OCI-LY1 (cell line): ENCODE data around the gene LMX1B.

Source experiments
- H2AFZ ChIP-seq: fragments of 200-600 bp; sonication (generic), shearing (Covaris generic); 2 replicates; pipeline ENCODE4 v1.6.0; 2014; ENCODE audit warnings: antibody characterized with exemption, mild to moderate bottlenecking, low read length
- H3F3A ChIP-seq: fragments of 200-600 bp; sonication (generic), shearing (Covaris generic); 2 replicates; pipeline ENCODE4 v1.6.0; 2014; ENCODE audit warnings: mild to moderate bottlenecking, antibody characterized with exemption, low read length, moderate library complexity; ENCODE audit not compliant: insufficient read depth
- H3K27ac ChIP-seq: fragments of 200-600 bp; sonication (generic); 2 replicates; pipeline ENCODE4 v1.5.1; 2014; ENCODE audit warnings: low read length, mixed run types, mild to moderate bottlenecking, low read depth; ENCODE audit not compliant: poor library complexity, severe bottlenecking
- H3K27me3 ChIP-seq: fragments of 200-600 bp; sonication (generic); 2 replicates; pipeline ENCODE4 v1.6.0; 2014; ENCODE audit warnings: antibody characterized with exemption, mild to moderate bottlenecking, low read length, moderate library complexity; ENCODE audit not compliant: insufficient read depth
- H3K36me3 ChIP-seq: fragments of 200-600 bp; sonication (generic); 2 replicates; pipeline ENCODE4 v1.6.1; 2014; ENCODE audit warnings: mild to moderate bottlenecking, antibody characterized with exemption, low read length, moderate library complexity, mixed read lengths; ENCODE audit not compliant: insufficient read depth
- H3K4me1 ChIP-seq: fragments of 200-600 bp; sonication (generic); 2 replicates; pipeline ENCODE4 v1.5.1; 2014; ENCODE audit warnings: mild to moderate bottlenecking, low read length, moderate library complexity; ENCODE audit not compliant: insufficient read depth, severe bottlenecking
- H3K4me2 ChIP-seq: fragments of 200-600 bp; sonication (generic), shearing (Covaris generic); 2 replicates; pipeline ENCODE4 v1.6.1; 2014; ENCODE audit warnings: low read length
- H3K4me3 ChIP-seq: fragments of 200-600 bp; sonication (generic); 2 replicates; pipeline ENCODE4 v1.5.1; 2014; ENCODE audit warnings: low read length, low read depth, mild to moderate bottlenecking, mixed read lengths; ENCODE audit not compliant: poor library complexity, severe bottlenecking
- H3K79me2 ChIP-seq: fragments of 200-600 bp; shearing (Covaris generic); 2 replicates; pipeline ENCODE4 v1.6.1; 2016; ENCODE audit warnings: mixed run types, low read length, mixed read lengths; ENCODE audit not compliant: insufficient read depth
- H3K9ac ChIP-seq: fragments of 200-600 bp; sonication (generic), shearing (Covaris generic); 2 replicates; pipeline ENCODE4 v1.6.1; 2014; ENCODE audit warnings: mild to moderate bottlenecking, low read length, mixed read lengths
- H3K9me2 ChIP-seq: fragments of 200-600 bp; sonication (generic), shearing (Covaris generic); 2 replicates; pipeline ENCODE4 v1.6.1; 2014; ENCODE audit warnings: low read depth, mild to moderate bottlenecking, low read length, mixed read lengths
- H3K9me3 ChIP-seq: fragments of 200-600 bp; shearing (Covaris generic); 2 replicates; pipeline ENCODE4 v1.6.1; 2014; ENCODE audit warnings: low read length, mixed read lengths
- H4K20me1 ChIP-seq: fragments of 200-600 bp; sonication (generic), shearing (Covaris generic); 2 replicates; pipeline ENCODE4 v1.6.0; 2016; ENCODE audit warnings: mild to moderate bottlenecking, low read length; ENCODE audit not compliant: insufficient read depth
- CTCF ChIP-seq: fragments of 200-600 bp; sonication (generic), shearing (Covaris generic); IDR thresholded peaks from 2 replicates; pipeline ENCODE4 v1.5.1; 2017; ENCODE audit warnings: mild to moderate bottlenecking, antibody characterized with exemption, low read length, moderate library complexity, mixed read lengths
- EZH2 ChIP-seq: fragments of 200-600 bp; sonication (generic), shearing (Covaris generic); IDR thresholded peaks from 2 replicates; pipeline ENCODE4 v1.8.0; 2017; ENCODE audit warnings: borderline replicate concordance, mixed run types, mild to moderate bottlenecking, antibody characterized with exemption, low read length, moderate library complexity, mixed read lengths

The LMX1B gene

GRCh38 chr9:126671983-126672382 lies 58.3 kb downstream of the LMX1B start:
- Histone ChIP-seq H3K4me3 (no peak overlapping the region), H3K79me2 (no peaks in the 10 kb centered on the region), H2AFZ (no peak overlapping the region), H4K20me1 (no peaks in the 10 kb centered on the region), H3K9me2 (no peaks in the 10 kb centered on the region), H3K27ac (no peak overlapping the region), H3F3A (no peaks in the 10 kb centered on the region), H3K9ac (no peak overlapping the region), H3K27me3 (peaks cover 2% of the 10 kb centered on the region; the same call in 1 of the 2 replicates), H3K4me2 (no peak overlapping the region), H3K4me1 (no peaks in the 10 kb centered on the region), H3K9me3 (no peaks in the 10 kb centered on the region), H3K36me3 (no peaks in the 10 kb centered on the region)
- no peak for TF ChIP-seq EZH2
- no peak for TF ChIP-seq CTCF

GRCh38 chr9:126672634-126673284 lies 59.0 kb downstream of the LMX1B start:
- Histone ChIP-seq H3K79me2 (no peaks in the 10 kb centered on the region), H2AFZ (no peak overlapping the region), H3K9ac (no peak overlapping the region), H3K4me3 (no peak overlapping the region), H3K4me2 (no peak overlapping the region), H3K9me2 (no peaks in the 10 kb centered on the region), H3K9me3 (no peaks in the 10 kb centered on the region), H3K27me3 (peaks cover 6% of the 10 kb centered on the region; the same call in 1 of the 2 replicates), H3K36me3 (no peaks in the 10 kb centered on the region), H3F3A (no peaks in the 10 kb centered on the region), H4K20me1 (no peaks in the 10 kb centered on the region), H3K27ac (no peak overlapping the region), H3K4me1 (no peaks in the 10 kb centered on the region)
- no peak for TF ChIP-seq CTCF
- TF ChIP-seq EZH2: no peak

GRCh38 chr9:126673689-126674364 lies 60.1 kb downstream of the LMX1B start:
- no peaks in the 10 kb centered on the region for H4K20me1 ChIP-seq
- no peaks in the 10 kb centered on the region for H3K9me3 ChIP-seq
- no peaks in the 10 kb centered on the region for H3K4me1 ChIP-seq
- peaks cover 6% of the 10 kb centered on the region; the same call in 1 of the 2 replicates for H3K27me3 ChIP-seq
- no peak overlapping the region for H3K4me3 ChIP-seq
- no peak overlapping the region for H2AFZ ChIP-seq
- H3K79me2 ChIP-seq: no peaks in the 10 kb centered on the region
- no peak overlapping the region for H3K27ac ChIP-seq
- no peak overlapping the region for H3K4me2 ChIP-seq
- no peak for TF ChIP-seq EZH2
- no peak for TF ChIP-seq CTCF
- no peaks in the 10 kb centered on the region for H3K9me2 ChIP-seq
- H3F3A ChIP-seq: no peaks in the 10 kb centered on the region
- no peak overlapping the region for H3K9ac ChIP-seq
- H3K36me3 ChIP-seq: no peaks in the 10 kb centered on the region
